Thyroid gland (tissue), 4 donors: ENCODE results near the gene SLC4A4. TPM values are rescaled to one million over a fixed set of nuclear protein-coding genes. Genes with fewer than 3 reads are reported as not detected.

Source experiments
- DNase-seq, 2 donors: peaks; one replicate each; pipeline ENCODE4 v3.0.0-alpha.2; 2019
- H3K27ac ChIP-seq, 3 donors: fragments of 200-600 bp; sonication (generic); 1 replicate in 2 of 3; 2 replicates in 1 of 3; pipeline ENCODE4 v1.5.1; 2016 to 2019; ENCODE audit warnings: mild to moderate bottlenecking in 1 of 3, moderate library complexity in 1 of 3
- H3K27me3 ChIP-seq: fragments of 200-600 bp; sonication (generic); one replicate; pipeline ENCODE4 v1.5.1; 2019
- H3K36me3 ChIP-seq, 2 donors: fragments of 200-600 bp; sonication (generic); one replicate each; pipeline ENCODE4 v1.5.1; 2016 to 2019
- H3K4me1 ChIP-seq, 2 donors: fragments of 200-600 bp; sonication (generic); one replicate each; pipeline ENCODE4 v1.5.1; 2017 to 2019
- H3K4me3 ChIP-seq, 3 donors: fragments of 200-600 bp; sonication (generic); replicated peaks in 1 of 3; 1 replicate in 2 of 3; 2 replicates in 1 of 3; pipeline ENCODE4 v1.5.1; 2016; ENCODE audit warnings: mild to moderate bottlenecking in 1 of 3
- H3K9me3 ChIP-seq: fragments of 200-600 bp; sonication (generic); one replicate; pipeline ENCODE4 v1.5.1; 2017
- POLR2A ChIP-seq, 2 donors: fragments of 450-650 bp; IDR thresholded peaks; one replicate each; pipeline ENCODE4 v1.6.1; 2017; ENCODE audit warnings: antibody characterized with exemption in 2 of 2, mild to moderate bottlenecking in 2 of 2, moderate library complexity in 1 of 2
- WGBS, 2 donors: methylation state at CpG; one replicate each; pipeline ENCODE4 v1.1.5; 2017; 5-methylcytosine and 5-hydroxymethylcytosine counted together
- intact Hi-C: fragments of 100-400 bp; cut with DNase I; formaldehyde crosslinking; loops from one replicate; pipeline ENCODE4 v1.15.1; 2023
- total RNA-seq, 4 donors: library from RNA; depleted of rRNA; stranded (reverse); fragments of >200 nt; gene quantifications; one replicate each; pipeline ENCODE4 v1.2.3, GENCODE V29; 2016
- TF ChIP-seq, protein P1 (sequence below), 6 experiments: fragments of 200-600 bp in 3 of 6; fragments of 450-650 bp in 3 of 6; sonication (generic) in 3 of 6; IDR thresholded peaks; one replicate each; pipeline ENCODE4 v1.5.1; 2016 to 2019; ENCODE audit warnings: antibody characterized with exemption in 6 of 6, mild to moderate bottlenecking in 2 of 6, inconsistent platforms in 1 of 6, moderate library complexity in 1 of 6

Gene SLC4A4
- total RNA-seq, 4 donors from 2014 or later = 39.8 to 90.7 (median 72.8) TPM

DNA sequence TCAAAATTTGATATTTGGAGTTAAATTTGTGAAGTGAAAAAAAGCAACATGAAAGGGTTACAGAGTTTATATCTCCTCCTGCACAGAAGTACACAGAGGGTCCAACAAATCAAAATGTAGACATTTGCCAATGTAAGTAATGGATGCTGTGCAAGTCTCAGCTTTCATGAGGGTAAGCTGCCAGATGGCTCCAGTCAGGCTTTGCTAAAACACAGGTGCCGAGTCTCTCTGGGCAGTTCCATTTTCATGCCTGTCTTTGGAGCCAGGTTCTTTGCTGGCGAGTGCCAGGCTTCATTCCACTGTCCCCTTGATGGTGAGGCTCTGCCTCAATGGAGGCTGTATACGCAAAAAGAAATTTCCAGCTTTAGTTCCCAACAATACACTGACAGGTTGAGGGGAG, 27.9 kb downstream of the SLC4A4 start:
- Histone ChIP-seq H3K27me3 (no peaks in the 10 kb centered on the region), H3K4me1 (peaks cover 0 to under 1% of the 10 kb centered on the region in 2 donors), H3K9me3 (no peaks in the 10 kb centered on the region), H3K36me3 (no peaks in the 10 kb centered on the region), H3K27ac (no peak overlapping the region), H3K4me3 (no peak overlapping the region)
- TF ChIP-seq, protein P1, sequence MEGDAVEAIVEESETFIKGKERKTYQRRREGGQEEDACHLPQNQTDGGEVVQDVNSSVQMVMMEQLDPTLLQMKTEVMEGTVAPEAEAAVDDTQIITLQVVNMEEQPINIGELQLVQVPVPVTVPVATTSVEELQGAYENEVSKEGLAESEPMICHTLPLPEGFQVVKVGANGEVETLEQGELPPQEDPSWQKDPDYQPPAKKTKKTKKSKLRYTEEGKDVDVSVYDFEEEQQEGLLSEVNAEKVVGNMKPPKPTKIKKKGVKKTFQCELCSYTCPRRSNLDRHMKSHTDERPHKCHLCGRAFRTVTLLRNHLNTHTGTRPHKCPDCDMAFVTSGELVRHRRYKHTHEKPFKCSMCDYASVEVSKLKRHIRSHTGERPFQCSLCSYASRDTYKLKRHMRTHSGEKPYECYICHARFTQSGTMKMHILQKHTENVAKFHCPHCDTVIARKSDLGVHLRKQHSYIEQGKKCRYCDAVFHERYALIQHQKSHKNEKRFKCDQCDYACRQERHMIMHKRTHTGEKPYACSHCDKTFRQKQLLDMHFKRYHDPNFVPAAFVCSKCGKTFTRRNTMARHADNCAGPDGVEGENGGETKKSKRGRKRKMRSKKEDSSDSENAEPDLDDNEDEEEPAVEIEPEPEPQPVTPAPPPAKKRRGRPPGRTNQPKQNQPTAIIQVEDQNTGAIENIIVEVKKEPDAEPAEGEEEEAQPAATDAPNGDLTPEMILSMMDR (IDR thresholded peaks at IDR 0.05) = no peak
- TF ChIP-seq POLR2A (IDR thresholded peaks at IDR 0.05) = no peak
- DNase-seq = no peak
- intact Hi-C loops = no loop called here
- 92 to 94% methylated on average over 3 of the region's 3 CpGs for WGBS, 2 donors

DNA sequence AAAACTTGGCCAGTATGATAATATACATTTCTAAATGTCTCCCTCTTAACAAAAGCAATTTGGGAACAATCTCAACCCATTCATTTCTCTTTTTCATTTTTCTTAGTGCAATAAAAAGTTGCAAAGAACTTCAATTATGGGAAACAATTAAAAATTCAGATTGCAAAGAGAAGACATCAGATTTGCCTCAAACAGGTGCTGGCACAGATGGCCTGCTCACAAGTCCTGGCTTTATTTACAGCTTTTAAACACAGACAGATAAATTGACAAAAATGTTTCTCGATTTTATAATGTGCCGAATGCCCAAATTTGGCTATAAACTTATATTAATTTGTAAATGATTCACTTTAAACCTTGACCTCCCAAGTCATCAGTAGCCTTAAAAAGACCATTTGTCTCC, 28.7 kb downstream of the SLC4A4 start:
- peaks cover 5 to 6% of the 10 kb centered on the region in 2 donors for H3K4me1 ChIP-seq
- no peak overlapping the region for H3K4me3 ChIP-seq
- intact Hi-C loops = no loop called here
- TF ChIP-seq, protein P1 (IDR thresholded peaks at IDR 0.05) = no peak
- no peak for TF ChIP-seq POLR2A (IDR thresholded peaks at IDR 0.05)
- H3K27me3 ChIP-seq = no peaks in the 10 kb centered on the region
- DNase-seq = no peak
- H3K36me3 ChIP-seq = no peaks in the 10 kb centered on the region
- no peak overlapping the region for H3K27ac ChIP-seq
- no peaks in the 10 kb centered on the region for H3K9me3 ChIP-seq
- WGBS, 2 donors = 91 to 100% methylated on average over 2 of the region's 2 CpGs

DNA sequence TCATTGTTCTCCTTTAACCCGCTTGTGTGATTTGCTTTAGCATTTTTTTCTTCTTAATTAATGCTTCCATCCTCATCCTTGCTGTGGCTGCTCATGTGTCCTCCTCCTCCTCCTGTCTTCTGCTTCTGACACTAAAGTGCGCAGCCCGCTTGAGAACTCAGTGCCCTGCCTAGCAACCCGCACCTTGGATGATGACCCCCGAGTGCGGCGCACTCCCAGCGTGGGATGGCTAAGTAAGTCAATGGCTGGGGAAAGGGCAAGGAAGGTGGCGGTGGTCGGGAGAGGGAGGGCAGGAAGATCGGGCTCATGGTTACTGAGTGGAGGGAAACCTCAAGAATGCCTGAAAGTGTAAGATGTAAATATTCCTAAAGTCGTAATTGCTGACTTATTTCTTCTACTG, 30.1 kb downstream of the SLC4A4 start:
- intact Hi-C loops = no loop called here
- Histone ChIP-seq H3K4me3 (no peak overlapping the region), H3K27me3 (no peaks in the 10 kb centered on the region), H3K9me3 (no peaks in the 10 kb centered on the region), H3K27ac (no peak overlapping the region), H3K36me3 (no peaks in the 10 kb centered on the region), H3K4me1 (peaks cover 5 to 6% of the 10 kb centered on the region in 2 donors)
- no peak for TF ChIP-seq POLR2A (IDR thresholded peaks at IDR 0.05)
- TF ChIP-seq, protein P1 (IDR thresholded peaks at IDR 0.05) = no peak
- no peak for DNase-seq
- WGBS, 2 donors = 95 to 97% methylated on average over 12 of the region's 12 CpGs

DNA sequence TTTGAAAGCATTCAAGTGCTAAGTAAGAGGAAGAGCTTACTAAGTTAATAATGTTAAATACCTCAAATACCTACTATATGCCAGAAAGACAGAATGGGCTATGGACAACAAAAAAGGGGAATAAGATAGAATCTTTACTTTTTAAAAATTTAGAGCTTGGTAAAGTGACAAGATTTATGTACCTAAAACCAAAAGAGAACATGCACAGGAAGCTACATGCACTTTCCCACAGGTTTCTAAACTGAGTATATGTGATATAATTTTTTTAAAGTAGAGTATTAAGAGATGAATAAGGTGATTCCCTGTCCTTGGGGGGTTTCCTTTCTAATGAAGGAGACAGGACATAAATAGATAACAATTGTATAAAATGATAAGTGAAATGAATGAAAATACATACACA, 30.7 kb downstream of the SLC4A4 start:
- no peak for TF ChIP-seq POLR2A (IDR thresholded peaks at IDR 0.05)
- TF ChIP-seq, protein P1 (IDR thresholded peaks at IDR 0.05) = no peak
- no peak overlapping the region for H3K27ac ChIP-seq
- H3K4me3 ChIP-seq = no peak overlapping the region
- H3K27me3 ChIP-seq = no peaks in the 10 kb centered on the region
- intact Hi-C loops = no loop called here
- peaks cover 5 to 6% of the 10 kb centered on the region in 2 donors for H3K4me1 ChIP-seq
- no peaks in the 10 kb centered on the region for H3K36me3 ChIP-seq
- DNase-seq = no peak
- no peaks in the 10 kb centered on the region for H3K9me3 ChIP-seq

DNA sequence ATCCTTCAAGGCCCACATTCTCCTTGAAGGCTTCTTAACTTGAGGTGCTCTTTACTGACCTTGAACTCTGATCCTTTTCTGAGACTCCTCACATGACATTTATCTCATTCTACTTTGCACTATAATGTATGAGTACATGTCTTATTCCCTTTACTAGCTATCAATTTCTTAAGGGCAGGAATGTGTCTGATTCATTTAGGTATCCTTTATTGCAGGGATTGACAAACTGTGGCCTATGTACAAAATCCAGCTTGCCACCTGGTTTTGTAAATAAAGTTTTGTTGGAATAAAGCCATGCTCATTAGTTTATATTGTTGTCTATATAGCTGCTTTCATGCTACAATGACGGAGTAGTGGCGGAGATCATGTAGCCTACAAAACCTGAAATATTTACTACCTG, 36.7 kb downstream of the SLC4A4 start:
- H3K4me3 ChIP-seq = no peak overlapping the region
- no peaks in the 10 kb centered on the region for H3K36me3 ChIP-seq
- intact Hi-C loops = no loop called here
- H3K4me1 ChIP-seq = peaks cover 5 to 6% of the 10 kb centered on the region in 2 donors
- no peaks in the 10 kb centered on the region for H3K27me3 ChIP-seq
- no peak for DNase-seq
- WGBS, 2 donors = 95 to 99% methylated on average over 2 of the region's 2 CpGs
- H3K27ac ChIP-seq = no peak overlapping the region
- TF ChIP-seq POLR2A (IDR thresholded peaks at IDR 0.05) = no peak
- TF ChIP-seq, protein P1 (IDR thresholded peaks at IDR 0.05) = no peak
- no peaks in the 10 kb centered on the region for H3K9me3 ChIP-seq
